GM21367 (cell line): ENCODE measurements around the gene ARHGAP10.

Source experiments
- ATAC-seq: cut with Tn5 transposase; IDR thresholded peaks from one replicate; pipeline ENCODE4 v1.9.1; 2021; ENCODE audit not compliant: unreplicated experiment

Gene ARHGAP10

DNA sequence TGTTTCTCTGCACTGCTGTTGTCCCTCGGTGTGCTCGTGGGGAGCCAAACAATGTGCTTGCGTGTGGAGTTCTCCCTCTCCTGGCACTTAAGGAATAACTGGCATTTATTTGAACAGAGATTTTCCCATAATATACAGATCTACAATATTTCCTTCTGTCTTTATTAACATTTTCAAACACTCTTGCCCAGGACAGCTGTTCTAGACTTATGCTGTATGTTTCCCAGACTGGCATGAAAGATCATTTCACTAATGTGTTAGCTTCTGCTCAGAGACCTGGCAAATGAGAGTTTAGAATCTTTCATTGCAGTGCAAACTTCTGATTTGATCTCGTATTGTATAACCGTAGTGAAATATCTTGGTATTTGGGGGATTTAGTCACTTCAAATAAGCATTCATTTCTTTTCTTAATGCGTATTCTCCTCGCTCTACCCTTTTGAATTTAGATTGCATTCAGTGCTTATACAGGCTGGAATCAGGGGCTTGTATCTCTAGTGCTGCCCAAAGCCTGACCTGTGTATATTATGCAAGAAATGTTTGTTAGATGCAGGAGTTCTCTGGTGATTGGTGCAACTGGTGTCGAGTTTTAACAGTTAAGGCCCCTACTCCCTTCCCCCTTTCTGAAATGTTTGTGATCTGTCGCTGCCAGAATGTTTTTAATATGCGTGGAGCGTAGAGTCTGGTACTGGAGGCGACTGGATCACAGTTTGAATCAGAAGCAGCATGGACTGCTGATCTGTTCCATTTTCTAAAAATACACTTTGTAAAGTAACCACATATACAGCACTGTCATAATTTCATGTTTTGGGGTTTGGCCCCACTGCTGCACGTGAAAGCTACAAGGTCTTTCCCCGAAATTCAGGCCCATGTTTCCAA lies 326.3 kb downstream of the ARHGAP10 start:
- no peak for ATAC-seq

DNA sequence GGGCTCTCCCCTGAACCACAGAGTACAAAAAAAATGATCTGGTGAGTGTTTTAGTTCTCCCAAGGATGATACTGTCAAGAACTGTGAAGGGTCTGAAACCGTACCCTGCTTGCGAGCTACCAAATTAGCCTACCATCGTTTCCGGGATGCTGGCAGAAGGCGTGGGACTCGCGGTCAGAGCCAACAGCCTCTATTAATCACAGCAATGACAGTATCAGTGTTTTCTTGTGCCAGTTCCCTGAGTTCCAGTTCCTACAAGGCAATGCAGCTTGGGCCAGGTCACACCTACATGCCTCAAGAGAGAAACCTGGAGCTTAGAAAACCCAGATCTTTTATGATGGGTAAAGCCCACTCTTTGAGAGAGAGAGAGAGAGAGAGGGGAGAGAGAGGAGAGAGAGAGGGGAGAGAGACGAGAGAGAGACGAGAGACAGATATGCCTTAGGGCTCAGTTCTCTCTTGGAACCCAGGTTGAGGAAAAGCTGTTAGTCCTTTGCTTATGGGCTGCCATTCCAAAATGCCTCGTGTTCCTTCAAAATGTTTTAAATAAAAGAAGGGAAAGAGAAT lies 327.8 kb downstream of the ARHGAP10 start:
- ATAC-seq, result no peak

DNA sequence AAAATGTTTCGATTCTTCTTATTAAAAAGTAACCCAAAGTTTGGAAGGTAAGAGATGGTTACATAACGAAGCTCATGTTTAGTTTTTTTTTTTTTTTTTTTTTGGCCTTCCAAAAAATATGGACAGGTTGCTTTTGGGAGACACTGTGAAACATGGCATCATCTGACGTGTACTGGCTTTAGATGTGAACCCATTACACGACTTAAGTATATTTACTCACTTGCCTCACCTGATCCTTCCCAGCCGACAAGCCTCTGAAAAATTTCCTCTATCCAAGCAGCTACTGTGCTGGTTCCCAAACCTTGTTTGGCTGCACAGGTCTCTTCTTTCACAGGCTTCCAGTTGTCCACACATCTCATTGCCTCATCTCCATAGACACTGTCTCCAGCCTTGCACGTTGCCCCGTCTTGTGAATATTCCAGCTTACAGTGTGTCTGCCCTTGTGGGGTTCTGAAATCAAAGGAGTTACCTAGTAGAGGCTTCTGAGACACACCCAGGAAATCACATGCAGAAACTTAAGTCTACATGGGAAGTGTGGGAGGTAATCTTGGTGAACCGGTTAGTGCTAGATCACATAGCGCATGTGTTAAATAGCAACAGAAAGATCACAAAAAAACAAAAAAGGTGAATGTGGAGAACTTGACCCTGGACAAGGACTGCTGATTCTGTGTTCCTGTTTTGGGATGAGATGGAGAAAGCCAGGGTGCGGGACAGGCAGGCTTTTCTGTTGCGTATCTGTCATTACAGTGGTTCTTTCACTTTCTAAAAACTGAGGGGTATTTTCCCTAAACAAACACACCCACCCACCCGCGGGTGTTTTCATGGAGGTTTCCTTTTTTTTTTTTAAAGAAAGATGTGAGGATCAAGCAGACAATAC lies 328.6 kb downstream of the ARHGAP10 start:
- ATAC-seq, result no peak

DNA sequence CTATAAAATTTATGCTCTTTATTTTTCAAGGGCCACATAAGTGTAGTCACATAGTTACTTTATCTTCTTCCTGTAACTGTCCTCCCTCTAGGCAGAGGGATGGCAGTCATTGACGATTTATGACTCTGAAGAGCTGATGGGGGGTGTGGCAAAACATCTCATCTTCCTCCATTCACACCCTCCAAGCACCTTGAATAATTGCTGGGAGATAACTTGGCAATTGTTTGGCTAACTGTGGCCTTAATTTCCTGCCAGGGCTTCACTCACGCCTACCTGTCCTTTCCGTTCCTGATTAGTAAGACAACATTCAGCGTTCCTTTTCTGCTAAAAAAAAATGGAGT lies 329.2 kb downstream of the ARHGAP10 start:
- no peak for ATAC-seq

DNA sequence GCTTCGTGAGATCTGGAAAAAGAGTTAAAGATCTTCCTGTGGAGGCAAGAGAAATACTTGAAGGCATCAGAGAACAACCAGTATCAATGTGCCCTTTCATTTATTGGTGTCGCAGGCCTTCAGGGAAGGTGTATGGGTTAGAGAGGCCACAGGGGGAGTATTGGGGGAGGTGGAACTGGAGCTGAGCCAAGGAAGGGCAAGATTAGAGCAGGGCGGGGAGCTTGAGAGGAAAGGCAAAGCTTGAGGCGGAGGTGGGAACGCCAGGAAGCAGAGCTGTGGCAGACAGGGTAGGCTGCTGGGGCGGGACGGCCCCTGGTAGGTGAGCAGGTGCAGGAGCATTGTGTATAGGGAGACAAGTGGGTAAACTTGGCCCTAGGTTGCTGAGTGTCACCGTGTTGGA lies 329.9 kb downstream of the ARHGAP10 start:
- ATAC-seq, result no peak

DNA sequence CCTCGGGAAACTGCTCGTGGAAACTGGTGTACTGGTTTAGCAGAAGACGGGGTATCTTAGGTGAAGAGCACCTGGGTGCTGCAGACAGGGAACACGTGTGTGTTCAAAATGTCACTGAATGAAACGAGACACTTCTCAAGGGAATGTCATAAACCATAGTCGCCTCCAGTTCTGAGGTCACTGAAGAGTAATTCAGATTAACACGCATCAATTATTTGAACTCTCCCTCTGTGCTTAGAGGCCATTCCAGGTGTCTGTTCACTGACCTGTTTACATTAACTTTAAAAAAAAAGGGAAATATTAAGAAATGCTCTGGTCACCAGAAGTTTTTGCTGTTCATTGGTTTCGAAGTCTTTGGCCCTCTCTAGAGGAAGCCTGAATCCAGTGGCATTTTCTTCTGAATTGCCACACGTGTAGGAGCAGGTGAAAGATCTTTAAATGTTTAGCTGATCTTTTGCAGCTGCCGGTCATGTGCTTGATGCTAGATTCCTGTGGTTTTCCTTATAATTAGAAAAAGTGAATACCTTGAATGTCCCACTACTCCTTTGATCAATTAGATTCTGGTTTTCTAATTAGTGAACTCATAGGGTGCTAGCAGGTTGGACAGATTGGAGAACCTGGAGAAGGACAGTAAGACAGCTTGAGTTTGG lies 330.5 kb downstream of the ARHGAP10 start:
- no peak for ATAC-seq

DNA sequence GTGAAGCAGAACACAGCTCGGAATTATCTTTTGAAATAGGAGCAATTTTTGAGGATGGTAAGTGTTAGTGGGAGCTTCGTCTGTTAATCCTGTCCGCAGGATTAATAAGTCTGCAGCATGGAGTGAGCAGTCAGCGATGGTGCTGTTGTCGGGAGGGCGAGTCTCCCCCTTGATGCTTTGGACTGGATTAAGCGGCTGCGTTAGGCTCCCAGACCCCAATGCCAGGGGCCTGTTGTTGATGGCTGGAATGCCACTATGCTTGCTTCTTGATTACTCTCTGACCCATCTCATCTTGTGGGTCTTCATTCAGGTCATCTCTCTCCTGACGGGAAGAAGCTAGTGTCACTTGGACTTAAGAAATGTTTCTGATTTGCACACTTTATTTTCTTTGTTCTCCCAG lies 332.6 kb downstream of the ARHGAP10 start:
- no peak for ATAC-seq

DNA sequence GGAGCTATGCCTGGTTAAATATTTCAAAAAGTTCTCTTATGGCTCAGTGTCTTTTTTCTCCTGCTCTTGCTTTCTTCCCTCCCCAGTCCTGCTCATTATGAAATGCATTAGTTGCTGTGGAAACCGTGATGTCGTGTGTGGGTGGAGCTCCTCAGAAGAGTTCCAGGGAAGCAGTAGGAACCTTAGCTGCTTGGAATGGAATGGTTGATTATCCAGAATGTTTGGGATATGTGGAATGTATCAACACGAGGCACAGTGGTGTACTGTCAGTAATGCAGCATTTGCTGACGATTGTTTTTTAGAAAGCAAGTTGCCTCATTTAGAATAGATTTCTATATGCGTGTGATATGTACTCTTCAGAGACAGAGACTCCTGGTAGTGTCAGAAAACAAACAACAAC lies 333.2 kb downstream of the ARHGAP10 start:
- ATAC-seq, result no peak

DNA sequence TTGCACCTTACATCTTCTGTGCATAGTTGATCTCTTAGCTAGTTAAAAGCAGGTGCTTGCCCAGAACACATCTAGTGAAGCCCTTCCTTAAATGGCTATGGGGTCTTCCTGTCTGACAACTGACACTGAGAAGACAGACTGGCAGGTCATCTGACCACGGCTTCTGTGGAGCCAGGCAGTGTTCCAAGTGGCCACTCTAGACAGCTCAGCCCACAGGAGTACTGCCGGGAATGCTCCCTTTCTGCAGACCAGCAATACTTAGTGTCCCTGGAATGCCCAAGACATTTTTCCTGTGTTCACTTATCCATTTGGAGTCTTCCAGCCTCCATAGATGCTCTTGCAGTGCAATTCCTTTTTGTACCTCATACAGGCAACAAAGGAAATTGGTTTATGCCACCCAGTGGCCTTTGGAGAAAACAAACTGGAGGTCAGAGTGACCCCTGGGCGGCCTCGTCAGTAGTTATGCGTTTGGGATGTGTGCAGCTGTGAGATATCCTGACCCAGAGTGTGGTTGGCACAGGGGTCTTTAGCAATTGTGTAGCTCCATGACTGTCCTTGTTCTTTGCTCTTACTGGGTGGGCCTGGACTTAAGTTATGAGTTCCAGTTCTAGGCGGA lies 335.5 kb downstream of the ARHGAP10 start:
- ATAC-seq, result no peak

DNA sequence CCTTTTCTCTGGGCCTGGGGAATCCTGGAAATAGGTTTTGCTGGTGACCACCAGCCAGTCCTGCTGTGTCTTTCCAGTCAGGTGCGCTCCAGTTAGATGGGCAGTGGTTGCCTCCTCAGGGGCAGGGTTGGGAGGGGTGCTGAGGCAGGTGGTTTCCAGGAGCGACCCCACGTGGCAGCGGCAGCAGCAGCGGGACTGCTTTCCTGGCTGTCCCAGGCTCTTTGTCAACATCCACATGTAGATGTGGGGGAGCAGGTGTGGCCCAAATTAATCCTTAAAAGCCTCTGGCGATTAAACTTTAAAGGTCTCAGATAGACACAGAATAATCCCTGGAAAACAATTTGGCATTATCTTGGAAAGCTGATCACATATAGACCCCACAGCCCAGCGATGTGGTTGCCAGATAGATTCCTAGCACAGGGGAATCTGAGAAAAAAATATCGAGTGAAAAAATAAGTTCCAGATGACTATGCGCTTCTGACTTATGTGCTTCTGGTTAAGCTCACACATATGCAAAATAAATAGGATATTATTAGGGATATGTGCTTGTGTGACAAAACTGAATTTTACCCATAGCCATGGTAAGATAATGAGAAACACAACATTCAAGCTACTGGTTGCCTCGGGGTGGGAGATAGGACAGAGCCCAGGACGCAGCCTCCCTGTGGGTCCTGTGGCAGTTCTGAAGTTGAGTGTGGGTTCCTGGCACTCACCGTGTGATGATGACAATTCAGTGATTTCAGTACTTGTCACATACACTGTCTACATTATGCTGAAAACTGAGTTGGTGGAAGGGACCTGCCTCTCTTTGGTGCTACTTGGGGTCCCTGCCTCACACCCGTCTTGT lies 336.4 kb downstream of the ARHGAP10 start:
- ATAC-seq, result no peak

DNA sequence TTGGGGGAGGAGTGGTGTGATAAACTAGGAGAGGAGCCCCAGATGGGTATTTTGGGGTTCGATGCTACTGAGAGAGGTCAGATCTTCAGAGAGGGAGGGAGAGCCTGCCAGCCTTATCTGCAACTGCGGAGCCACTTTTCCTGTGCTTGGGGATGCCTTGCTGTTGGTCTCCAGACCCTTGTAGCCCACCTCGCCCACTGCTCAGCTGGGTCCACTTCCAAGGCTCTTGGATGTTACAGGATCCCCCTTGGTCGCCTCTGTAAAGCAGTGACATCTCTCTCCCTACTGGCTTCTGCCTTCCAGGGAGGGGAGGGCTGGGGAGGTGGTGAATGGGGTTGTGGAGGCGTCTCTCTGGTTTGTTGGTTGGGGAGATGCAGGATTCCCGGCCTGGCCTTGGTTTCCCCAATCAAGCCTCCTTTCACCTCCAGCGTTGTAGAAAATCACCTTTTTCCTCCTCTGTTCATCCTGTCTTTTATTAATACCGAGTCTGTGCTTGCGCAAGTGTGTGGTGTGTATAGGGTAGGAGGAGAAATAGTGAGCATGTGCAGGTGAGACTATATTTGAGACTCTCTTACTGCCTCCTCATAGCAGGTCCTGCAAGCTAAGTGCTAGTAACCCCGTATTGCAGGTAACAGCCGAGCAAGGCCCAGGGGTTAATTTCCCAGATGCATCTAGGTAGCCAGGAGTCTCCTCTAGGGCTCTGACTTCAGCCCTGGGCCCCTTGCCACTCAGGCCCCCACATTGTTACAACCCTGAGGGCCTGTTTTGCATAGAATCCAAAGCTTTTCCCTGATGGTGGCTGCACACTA lies 337.4 kb downstream of the ARHGAP10 start:
- ATAC-seq, result no peak

DNA sequence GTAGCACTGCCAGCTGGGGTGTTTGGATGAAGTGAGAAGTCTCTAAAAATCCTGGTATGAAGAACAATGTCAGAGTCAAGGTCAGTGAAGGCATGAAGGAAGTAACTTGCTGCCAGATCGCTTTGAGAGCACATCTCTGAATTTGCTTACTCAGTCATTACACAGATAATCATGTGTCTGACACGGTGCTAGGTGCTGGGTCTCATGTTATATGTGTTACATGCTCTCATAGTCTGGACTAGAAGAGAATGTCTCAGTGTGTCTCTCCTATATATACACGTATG lies 337.9 kb downstream of the ARHGAP10 start:
- no peak for ATAC-seq

DNA sequence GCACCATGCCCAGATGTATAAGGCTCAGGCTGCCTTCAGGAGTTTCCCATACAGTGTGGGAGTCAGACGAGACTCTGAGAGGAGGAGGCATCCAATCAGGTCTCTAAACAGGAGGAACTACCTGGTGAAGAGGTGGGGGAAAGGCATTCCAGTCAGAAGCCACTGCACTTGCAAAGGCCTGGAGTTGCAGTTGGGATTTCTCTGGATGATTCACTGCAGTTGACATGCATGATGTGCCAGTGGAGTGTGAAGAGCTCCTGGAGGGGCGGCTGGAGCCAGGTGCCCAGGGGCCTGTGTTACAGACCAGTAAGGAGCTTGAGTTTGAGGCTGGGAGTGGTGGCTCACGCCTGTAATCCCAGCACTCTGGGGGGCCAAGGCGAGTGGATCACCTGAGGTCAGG lies 339.1 kb downstream of the ARHGAP10 start:
- no peak for ATAC-seq

DNA sequence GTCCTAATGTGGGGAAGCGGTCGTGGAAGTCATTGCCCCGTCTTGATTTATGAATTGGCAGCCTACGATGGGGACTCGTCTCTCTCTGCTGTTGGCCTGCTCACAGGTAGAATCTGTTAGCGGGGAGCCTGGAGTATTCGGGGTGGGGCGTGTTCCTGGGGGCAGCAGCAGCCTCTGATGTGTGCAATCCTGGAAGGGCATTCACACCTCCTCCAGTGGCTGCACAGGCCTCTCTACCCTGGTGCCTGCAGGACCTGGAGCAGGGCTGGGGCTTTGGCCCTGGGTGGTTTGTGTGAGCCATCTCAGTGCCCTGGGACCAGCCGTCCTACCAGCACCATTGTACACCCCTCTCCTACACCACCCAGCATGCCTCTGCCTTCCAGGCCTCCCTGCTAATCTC lies 340.9 kb downstream of the ARHGAP10 start:
- no peak for ATAC-seq

DNA sequence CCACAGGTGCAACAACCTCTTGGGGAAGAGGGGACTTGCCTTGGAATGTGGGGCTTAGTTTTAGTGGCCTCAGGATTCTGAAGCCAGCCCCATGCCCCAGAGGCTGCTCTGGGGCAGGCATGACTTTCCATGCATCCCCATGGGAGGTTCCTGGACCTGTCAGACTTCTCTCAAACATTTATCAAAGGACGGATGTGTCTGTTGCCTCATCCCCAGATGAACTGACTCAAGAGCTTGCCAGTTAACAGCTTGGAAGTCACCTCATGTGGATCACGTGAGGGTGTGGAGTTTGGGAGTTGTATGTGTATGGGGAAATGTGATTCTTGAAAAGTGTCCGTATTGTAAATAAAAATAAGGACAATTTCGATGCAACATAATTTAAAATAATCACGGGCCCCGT lies 341.5 kb downstream of the ARHGAP10 start:
- ATAC-seq, result no peak

DNA sequence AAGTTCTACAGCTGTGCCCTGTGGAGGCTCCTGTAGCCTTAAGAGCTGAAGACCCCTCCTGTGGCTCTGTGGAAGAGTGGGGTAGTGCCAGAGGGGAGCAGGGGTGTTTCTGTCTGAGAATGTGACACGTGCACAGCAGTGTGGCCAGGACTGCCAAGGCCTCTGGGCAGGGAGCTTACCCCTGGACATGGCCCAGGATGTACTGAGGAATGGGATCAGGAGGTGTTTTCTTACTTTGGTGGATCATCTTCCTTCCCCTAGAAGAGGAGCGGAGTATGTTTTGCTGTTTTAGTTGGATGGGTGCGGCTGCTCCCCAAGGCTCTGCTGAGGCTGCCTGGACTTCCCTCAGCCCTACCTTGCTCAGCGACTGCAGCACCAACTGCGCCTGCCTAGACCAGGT lies 342.6 kb downstream of the ARHGAP10 start:
- no peak for ATAC-seq

DNA sequence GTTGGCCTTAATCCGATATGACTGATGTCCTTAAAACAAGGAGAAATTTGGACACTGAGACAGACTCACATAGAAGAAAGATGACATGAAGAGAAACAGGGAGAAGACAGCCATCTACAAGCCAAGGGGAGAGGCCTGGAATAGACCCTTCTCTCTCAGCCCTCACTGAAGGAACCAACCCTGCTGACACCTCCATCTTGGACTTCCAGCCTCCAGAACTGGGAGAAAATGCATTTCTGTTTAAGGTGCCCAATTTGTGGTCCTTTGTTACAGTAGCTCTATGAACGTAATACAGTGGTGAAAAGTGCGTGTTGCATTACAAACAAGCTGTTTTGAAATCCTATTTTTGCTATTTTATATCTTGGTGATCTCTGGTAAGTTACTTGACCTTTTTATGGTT lies 343.6 kb downstream of the ARHGAP10 start:
- no peak for ATAC-seq

DNA sequence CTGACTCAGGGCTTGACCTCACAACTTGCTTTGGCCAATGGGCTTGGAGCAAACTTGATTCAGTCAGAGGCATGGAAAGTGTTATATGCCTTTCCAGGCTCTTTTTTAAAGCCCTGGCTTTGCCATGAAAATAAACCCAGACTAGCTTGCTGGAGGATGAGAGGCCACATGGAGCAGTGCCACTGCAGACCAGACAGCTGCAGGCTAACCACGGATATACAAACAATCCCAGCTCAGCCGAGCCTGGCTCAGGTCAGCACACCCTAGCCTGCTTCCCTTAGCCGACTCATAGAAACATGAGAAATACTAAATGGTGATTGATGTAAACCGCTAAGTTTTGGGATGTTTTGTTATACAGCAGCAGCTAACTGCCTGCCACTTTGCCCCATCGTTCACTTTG lies 345.1 kb downstream of the ARHGAP10 start:
- no peak for ATAC-seq

DNA sequence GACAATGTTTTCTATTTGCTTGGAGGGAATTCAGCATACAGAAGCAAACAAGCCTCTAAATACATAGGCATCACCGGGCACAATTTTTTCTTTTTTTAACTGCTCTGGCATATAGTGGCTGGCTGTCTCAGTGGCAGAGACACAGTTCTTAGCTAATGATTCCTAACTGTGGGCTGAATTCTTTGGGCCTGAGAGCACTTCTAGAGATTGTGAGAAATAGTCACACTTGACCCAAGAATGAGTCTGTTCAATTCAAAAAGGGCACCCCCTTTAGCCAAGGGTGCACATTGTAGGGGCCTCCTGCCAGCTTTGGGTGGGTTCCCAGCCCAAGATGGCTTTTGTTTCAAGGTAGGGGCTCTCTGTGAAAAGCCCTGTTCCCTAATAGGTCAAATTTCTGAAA lies 345.7 kb downstream of the ARHGAP10 start:
- no peak for ATAC-seq

DNA sequence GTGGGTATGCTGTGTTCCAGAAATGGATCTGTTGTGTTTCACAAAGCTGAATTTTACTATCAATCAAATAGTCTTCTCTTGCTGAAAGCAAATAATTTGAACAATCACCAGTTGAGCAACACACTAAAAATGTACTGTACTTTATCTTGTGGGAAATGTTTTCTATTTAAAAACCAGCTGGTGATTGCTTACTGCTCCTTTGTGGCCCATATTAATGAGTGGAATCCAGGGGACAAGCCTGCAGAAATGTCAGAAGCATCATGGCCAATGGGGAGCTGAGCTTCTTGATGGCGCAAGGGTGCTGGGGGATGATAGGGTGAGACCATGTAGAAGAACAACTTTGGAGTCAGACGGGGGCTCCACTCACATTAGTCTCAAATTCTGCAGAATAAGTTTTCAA lies 346.2 kb downstream of the ARHGAP10 start:
- ATAC-seq, result no peak
